HFF-Myc (cell line): Measurements from ENCODE around the gene RIC3.

Source experiments
- DNase-seq: peaks from one replicate; pipeline ENCODE4 v3.0.0-alpha.2; 2011; ENCODE audit warnings: low read depth; ENCODE audit errors: extremely low read depth
- H3K4me3 ChIP-seq: replicated peaks from 2 replicates; pipeline ENCODE4 v1.5.1; 2011; ENCODE audit warnings: low read depth, mild to moderate bottlenecking, control low read depth, low read length
- CTCF ChIP-seq: IDR thresholded peaks from 2 replicates; pipeline ENCODE4 v1.5.1; 2012; ENCODE audit warnings: mild to moderate bottlenecking, low read depth, low read length, control low read depth; ENCODE audit errors: missing control alignments

The RIC3 gene

GRCh38 chr11:8202516-8203413 is 33.9 kb upstream of the RIC3 start:
- DNase-seq: no peak
- TF ChIP-seq CTCF: no peak
- no peak overlapping the region for H3K4me3 ChIP-seq

GRCh38 chr11:8201644-8202365 is 33.0 kb upstream of the RIC3 start:
- no peak overlapping the region for H3K4me3 ChIP-seq
- TF ChIP-seq CTCF: no peak
- no peak for DNase-seq

GRCh38 chr11:8199676-8200075 is 30.9 kb upstream of the RIC3 start:
- TF ChIP-seq CTCF: no peak
- no peak overlapping the region for H3K4me3 ChIP-seq

GRCh38 chr11:8196749-8197148 is 27.9 kb upstream of the RIC3 start:
- DNase-seq: no peak
- TF ChIP-seq CTCF: no peak

More at GRCh38 chr11:8199676-8200075, 30.9 kb upstream of the RIC3 start:
- DNase-seq: no peak

GRCh38 chr11:8194956-8195355 is 26.1 kb upstream of the RIC3 start:
- no peak overlapping the region for H3K4me3 ChIP-seq
- no peak for TF ChIP-seq CTCF
- DNase-seq: no peak

More at GRCh38 chr11:8196749-8197148, 27.9 kb upstream of the RIC3 start:
- H3K4me3 ChIP-seq: no peak overlapping the region

- DNase-seq: no peak
- no peak for TF ChIP-seq CTCF
- H3K4me3 ChIP-seq: no peak overlapping the region
Measured at GRCh38 chr11:8192896-8193209, 24.0 kb upstream of the RIC3 start.
